OCI-M2 (cell line): ENCODE data around the gene PRKAR1B.
"Not testable (repeated sequence)": the region's sequence is repeated elsewhere in the genome, so short reads cannot be mapped to it uniquely, and the experiment has no call there.

Source experiments
- DNase-seq: peaks from one replicate; lab custom pipeline; 2025; ENCODE audit not compliant: unreplicated experiment; lab: John Stamatoyannopoulos, UW

Gene PRKAR1B

DNA sequence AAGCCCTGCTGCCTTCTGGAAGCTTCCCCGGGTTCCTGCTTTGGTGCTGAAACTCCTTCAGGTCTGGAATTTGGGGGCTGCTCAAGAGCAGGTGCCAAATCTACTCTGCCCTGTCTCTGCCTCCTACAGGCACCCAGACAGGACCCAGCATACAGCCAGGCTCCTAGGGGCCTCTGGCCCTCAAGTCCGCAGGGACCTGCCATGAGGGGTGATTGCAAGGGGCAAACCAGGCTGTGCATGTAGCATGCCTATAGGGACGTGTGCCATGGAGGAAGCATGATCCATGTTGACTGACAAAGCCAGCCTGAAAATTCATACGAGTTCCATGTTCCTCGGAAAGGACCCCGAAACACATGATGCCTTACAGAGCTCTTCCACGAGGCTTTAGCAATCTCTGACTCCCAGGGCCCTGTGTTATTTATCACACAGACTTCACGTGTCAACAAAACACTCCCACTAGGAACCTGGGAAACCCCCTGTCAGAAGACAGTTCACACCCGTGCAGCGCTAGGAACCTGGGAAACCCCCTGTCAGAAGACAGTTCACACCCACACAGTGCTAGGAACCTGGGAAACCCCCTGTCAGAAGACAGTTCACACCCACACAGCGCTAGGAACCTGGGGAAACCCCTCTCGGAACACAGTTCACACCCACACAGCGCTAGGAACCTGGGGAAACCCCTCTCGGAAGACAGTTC is 75.9 kb downstream of the PRKAR1B start:
- DNase-seq, result no peak

DNA sequence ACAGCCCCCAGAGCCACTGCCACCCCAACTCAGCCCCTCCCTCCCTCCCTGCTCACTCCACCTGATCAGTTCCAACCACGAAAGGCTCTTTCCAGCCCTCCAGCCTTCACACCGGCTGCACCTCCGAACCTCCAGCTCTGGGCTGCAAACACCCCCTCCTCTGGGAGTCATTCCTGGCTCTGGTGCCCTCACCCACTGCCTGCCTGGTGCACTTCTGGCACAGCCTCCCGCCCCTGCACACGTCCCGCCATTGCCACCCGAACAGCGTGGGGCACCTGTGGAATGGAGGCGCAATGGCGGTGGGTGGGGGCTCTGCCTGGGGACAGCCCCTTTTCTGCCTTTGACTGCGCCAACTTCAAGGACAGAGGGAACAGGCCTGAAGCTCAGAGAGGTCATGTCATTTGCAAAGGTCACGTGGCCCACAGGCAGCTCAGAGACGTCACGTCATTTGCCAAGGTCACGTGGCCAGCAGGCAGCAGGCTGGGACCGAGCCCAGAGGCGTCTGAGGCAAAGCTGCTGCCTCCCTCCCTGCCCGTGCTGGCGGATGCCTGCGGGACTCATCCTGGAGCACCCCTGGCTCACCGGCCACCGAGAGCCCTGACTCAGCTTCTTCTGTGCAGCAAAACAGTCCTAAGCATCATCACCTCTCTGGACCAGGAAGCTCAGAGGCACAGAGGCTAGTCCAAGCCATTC is 76.6 kb downstream of the PRKAR1B start:
- no peak for DNase-seq

DNA sequence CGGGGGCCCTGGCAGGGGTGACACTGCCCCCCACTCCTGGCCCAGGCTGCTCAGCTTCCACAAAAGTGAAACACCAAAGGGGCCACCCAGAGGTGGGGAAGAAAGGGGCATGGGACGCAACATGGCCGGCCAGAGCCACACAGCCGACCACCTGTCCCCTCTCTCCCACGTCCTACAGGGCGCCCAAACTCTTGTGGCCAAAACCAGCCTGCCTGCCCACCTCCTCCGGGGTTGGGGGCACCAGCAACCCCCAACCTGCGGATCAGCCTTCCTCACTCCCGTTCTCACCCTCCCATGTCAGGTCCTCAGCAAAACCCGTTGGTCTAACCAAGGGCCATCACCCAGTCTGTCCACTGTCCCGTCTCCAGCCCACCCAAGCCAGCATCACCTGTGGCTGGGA is 80.1 kb downstream of the PRKAR1B start:
- DNase-seq, result no peak

DNA sequence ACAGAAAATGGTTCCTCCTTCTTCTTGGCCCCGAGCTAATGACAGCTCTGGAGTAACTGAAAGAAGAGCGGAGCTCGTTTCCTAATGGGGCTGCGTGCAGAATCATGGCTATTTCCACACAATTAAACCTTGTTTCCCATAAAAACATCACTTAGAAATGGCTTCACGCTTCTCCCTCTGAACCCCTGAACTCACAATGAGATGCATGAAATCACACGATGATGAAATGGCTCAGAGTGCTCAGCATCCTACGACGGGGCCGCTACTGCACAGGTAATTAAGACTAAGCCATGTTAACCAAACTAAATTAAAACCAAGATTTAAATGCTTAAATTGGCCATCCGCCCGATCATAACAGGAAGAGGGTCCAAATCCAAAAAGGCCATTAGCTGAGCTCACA is 80.6 kb downstream of the PRKAR1B start:
- DNase-seq, result no peak

DNA sequence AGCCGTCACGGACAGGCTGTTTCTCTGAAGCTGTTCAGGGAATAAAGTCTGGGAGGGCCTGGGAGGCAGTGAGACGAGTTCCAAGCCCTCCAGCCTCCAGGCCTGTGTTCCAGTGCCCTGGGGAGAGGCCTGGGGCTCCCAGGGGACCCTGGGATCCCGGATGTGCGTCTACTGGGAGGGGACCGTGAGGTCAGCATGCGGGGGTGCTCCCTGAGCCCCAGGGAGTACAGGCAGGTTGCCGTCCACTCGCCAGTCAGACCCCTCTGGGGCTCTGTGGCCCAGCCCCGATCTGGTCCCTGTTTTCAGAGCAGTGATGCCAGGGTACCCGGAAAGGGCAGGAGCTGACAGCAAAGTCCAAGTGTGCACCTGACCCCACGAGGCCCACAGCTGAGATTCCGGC is 81.5 kb downstream of the PRKAR1B start:
- DNase-seq, result no peak

DNA sequence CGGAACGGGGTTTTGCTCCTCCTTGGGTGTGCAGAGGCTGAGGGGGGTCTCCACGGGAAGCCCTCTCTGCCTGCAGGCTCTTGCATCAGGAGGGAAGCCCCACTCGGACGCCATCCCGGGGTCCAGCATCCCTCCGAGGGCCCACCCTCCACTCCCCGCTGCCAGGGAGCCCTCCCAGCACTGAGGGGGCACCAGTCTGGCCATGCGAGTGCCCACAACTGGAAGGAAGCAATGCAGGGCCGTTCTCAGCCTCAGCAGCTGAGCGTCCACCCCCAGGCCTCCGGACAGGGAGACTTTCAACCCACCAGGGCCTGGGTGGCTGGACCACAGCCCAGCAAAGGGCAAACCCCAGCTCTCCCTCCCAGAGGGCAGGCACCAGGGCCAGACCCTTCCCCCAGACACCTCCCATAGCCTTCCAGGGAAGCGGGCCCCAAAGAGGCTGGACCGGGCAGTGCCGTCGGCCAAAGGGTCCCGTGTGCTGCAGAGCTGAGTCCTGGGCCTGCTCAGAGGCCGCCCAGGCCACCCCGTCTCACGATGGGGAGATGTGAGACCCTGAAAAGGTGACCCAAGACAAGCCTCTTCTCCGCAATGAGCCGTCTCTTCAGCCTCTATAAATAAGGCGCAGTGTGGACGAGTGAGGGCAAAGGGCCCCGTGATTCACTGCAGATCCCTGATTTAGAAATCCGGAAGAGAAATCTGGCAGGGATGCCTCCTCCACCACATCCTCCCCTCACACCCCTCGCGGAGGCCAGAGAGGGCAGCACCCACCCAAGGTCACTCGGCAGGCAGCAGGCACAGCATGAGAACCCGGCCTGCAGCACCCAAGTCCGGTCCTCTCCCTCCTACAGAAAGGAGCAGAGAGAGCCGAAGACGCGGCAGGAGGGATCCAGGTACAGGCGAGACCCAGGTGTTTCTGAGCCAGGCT is 82.4 kb downstream of the PRKAR1B start:
- DNase-seq, result no peak

DNA sequence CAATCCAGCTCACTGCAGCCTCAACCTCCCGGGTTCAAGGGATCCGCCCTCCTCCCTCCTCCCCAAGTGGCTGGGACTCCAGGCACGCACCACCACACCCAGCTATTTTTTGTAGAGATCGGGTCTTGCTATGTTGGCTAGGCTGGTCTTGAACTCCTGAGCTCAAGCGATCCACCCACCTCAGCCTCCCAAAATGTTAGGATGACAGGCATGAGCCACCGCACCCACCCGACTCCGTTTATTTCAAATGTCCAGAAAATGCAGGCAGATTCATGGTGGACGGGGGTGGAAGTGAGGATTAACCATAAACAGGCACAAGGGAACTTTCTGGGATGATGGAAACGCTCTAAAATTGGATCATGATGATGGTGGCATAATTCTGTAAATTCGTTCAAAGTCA is 85.1 kb downstream of the PRKAR1B start:
- DNase-seq, result no peak

DNA sequence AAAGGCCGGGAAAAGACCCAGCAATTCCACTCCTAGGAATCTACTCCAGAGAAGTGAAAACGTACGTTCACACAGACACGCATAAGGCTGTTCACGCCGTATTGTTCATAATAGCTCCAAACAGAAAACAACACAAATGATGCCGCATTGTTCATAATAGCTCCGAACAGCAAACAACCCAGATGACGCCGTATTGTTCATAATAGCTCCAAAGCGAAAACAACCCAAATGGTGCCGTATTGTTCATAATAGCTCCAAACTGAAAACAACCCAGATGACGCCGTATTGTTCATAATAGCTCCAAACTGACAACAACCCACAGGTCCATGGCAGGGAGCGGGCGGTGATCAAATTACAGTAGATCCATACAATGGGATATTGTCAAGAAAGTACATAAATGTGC is 85.8 kb downstream of the PRKAR1B start:
- DNase-seq, result no peak

DNA sequence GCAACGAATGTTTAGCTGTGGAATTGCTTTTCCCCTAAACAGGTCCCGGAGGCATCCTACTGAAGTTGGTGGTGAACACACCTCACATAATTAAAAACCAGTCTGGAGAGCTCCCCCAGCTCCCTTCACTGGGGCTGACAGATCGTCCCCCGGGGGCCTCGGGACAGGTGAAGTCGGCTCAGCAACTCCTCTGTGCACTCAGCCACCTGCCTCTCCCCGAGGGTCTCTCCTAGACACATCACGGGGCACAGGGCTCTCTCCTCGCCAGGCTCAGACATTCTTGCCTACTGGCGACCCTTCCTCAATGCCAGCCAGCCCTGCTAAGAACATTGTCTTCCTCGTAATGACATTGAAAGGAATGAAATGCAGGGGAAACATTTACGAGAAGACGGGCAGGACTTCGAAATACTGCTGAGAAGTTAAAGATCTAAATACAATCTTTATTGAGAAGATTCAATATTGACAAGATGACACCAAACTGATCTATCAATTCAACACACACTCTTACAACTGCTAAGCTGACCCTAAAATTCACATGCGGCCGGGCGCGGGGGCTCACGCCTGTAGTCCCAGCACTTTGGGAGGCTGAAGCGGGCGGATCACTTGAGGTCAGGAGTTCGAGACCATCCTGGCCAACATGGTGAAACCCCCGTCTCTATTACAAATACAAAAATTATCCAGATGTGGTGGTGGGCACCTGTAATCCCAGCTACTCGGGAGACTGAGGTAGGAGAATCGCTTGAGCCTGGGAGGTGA is 88.6 kb downstream of the PRKAR1B start:
- DNase-seq, result no peak

DNA sequence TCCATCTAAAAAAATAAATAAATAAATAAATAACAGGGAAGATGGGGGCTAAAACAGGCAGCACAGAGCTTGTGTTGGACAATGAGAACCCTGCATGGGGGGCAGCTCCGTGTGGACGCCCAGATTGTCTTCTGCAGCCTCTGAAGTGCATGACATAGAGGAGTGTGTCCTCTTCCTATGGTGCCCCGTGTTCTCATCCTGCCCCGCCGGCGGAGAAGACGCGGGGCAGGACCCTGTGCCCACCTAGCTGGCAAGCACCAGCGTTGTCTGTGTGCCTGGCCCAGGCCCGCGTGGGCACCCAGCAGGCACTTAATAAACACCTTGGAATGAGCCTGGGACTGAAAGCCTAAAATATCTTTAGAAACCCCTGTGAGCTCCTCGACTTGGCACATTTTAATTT is 89.3 kb downstream of the PRKAR1B start:
- DNase-seq, result no peak

DNA sequence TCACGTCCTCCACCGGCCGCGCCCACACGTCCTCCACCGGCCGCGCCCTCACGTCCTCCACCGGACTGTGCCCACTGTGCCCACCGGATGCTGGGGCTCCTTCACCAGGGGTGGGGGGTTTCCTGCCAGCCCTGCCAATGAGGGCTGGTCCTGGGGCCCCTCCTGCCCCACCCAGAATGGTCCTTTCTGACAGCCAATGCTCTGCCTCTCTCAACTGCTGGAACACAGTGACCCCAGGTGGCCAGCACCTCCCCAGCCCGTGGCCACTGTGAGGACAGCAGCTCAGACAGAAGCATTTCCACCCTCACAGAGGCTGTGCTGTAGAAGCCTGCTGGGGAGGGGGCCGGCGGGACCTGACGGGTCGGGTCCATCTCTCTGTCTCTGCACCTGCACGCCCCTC is 90.7 kb downstream of the PRKAR1B start:
- DNase-seq, result no peak

DNA sequence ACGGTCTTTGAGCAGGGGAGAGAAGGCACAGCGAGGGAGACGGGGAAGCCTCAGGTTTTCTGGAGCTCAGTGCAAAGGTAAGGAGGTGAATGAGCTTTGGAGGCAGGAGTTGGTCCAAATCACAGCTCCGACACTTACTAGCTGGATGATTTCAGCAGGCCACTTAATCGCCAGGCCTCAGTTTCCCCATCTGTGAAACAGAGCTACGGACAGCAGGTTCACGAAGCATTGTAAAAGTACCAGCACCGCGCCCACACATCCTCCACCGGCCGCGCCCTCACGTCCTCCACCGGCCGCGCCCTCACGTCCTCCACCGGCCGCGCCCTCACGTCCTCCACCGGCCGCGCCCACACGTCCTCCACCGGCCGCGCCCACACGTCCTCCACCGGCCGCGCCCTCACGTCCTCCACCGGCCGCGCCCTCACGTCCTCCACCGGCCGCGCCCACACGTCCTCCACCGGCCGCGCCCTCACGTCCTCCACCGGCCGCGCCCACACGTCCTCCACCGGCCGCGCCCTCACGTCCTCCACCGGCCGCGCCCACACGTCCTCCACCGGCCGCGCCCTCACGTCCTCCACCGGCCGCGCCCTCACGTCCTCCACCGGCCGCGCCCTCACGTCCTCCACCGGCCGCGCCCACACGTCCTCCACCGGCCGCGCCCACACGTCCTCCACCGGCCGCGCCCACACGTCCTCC is 91.2 kb downstream of the PRKAR1B start:
- DNase-seq, result not testable (repeated sequence)

DNA sequence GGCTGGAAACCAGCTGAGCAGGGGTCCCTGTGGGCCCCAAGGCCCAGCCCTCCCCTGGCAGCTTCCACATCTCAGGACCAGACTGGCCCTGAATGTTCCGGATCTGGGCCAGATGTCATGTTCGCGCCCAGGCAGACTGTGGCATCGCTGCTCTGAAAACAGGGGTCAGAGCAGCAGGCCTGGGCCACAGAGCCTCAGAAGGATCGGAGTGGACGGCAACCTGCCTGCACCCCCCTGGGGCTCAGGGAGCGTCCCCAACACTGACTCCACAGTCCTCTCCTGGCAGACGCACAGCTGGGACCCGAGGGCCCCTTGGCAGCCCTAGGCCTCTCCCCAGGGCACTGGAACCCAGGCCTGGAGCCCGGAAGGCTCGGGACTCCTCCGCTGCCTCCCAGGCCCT is 91.9 kb downstream of the PRKAR1B start:
- DNase-seq, result no peak

DNA sequence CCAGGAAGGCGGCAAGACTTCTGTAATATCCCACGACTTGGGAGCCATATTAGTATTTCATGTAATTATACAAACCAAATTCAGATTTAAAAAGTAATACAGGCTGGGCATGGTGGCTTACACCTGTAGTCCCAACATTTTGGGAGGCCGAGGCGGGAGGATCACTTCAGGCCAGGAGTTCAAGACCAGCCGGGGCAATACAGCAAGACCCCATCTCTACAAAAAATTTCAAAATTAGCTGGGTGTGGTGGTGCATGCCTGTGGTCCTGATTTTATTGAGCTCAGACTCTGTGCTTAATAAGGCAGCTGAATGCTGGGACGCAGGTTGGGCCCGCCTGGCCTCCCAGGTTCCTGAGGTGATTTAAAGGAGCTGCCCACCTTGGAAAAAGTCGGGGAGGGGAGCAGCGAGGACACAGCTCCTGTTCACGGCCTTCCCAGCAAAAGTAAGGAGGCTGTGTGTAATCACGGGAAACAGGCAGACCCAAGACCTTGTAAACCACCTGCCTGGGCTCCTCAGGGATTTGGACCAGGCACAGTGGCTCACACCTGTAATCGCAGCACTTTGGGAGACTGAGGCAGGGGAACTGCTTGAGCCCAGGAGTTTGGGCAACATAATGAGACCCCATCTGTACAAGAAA is 93.6 kb downstream of the PRKAR1B start:
- DNase-seq, result no peak

DNA sequence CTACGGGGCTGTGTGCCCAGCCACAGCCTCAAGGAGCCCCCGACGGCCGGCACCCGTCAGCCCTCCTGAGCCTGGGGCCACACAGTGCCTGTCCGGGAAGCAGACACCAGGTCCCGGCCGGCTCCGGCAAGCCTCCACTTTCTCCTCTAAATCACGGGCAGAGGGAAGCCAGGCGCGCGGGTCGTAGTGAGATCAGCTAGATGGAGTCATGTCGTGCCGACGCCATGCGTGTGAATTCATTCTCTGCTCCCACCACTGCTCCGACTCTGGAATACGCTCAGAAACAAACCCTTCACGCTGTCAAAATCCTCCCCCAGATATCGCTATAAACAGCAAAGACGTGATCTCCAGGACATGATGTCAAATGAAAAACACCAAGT is 94.3 kb downstream of the PRKAR1B start:
- no peak for DNase-seq

DNA sequence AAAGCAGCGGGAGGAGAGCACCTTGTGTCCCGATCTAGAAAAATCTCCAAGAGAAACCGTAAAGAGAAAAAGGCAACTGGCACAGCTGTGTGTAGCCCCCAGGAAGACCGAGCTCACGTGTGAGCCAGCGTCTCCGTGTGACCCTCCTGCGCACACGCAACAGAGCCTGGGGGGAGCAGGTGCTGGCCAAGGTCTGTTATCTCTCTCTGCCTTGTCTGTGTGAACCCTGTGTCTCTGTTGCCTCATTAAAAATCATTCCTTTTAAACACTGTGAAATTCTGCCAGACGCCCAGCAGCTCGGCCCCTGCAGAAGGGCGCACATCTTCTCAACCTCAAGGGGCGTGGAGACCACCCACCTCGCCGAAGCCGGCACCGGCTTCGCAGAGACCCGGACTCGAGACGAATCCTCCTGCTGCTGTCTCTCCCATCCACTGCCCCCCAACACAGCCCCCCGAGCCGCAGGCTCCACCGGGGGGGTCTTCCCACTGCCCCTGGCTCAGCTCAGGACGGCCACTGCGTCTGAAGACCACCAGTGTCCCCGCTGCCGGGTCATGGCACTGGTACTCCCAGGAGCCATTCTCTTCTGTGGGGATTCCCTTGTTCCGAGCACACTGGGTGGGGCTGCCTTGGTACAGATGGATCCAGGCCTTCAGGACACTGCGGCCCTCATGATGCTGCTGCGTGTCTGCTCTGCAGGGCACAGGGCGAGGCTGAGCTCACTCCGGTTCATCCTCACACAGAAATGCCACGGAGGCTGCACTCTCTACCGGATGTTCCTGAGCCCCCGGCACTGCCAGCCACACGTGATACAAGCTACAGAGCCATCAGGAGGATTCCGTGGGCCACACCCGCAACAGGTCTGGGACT is 94.9 kb downstream of the PRKAR1B start:
- no peak for DNase-seq

DNA sequence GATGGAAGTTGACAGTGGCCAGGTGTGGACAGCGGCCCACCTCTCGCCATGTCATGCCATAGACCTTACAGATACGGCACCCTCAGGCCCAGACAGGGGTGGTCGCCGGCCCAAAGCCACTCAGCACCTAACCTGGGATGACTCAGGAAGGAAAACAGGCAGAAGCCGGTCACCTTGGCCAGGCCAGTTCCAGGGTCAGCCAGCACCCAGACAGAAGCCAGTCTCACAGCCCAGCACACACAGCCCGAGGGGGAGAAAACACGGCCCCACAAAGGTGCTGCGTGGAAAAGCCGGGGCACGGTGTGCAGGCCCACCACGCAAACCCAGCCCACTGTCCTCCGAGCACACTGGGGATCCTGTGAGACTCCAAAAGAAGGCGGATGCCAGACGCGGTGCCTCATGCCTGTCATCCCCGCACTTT is 95.8 kb downstream of the PRKAR1B start:
- no peak for DNase-seq

DNA sequence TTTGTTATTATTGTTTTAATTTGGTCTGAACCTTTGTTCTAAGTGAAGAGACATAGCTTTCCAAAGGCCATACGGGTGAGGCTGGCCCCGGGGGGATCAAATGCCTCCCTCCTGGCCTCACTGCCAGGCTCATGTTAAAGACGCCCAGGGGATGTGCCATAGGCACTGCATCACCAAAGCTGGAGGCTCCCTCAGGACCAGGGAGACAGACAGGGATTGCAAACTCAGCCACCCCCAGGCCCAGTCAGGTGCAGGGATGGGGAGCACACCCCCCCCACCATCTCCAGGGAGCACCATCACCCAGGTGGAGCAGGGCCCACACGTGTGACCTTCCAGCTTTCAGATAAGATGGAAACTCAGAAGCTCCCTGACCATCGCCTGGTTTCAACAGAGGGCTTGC is 96.5 kb downstream of the PRKAR1B start:
- no peak for DNase-seq

DNA sequence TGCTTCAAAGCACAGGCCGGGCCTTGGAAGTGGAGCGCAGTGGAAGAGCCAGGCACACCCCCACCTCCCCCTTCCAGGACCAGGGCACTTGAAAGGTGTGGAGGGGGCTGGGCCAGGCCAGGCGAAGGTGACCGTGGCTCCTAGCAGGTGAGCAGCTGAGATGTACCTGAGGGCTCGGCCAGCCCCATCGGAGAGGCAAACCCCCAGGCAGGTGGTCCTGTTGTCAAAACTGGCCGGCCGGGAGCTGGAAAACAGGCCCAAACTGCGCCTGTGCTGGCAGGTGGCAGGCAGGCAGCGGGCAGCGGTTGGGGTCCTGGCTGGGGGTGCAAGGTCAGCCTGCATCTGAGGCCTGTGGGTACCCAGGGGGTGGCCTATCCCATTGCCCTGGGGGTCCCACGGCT is 97.0 kb downstream of the PRKAR1B start:
- DNase-seq, result no peak
